ENCODE results near the gene ANGPTL1. TPM values are rescaled to one million over a fixed set of nuclear protein-coding genes. Genes with fewer than 3 reads are reported as not detected.

The ANGPTL1 gene
- total and polyA plus RNA-seq, 2 of the 13 experiments (the other 11 are each of a cell fraction or from before 2014, with no cell fraction given): 2.9 to 9.3 TPM

DNA sequence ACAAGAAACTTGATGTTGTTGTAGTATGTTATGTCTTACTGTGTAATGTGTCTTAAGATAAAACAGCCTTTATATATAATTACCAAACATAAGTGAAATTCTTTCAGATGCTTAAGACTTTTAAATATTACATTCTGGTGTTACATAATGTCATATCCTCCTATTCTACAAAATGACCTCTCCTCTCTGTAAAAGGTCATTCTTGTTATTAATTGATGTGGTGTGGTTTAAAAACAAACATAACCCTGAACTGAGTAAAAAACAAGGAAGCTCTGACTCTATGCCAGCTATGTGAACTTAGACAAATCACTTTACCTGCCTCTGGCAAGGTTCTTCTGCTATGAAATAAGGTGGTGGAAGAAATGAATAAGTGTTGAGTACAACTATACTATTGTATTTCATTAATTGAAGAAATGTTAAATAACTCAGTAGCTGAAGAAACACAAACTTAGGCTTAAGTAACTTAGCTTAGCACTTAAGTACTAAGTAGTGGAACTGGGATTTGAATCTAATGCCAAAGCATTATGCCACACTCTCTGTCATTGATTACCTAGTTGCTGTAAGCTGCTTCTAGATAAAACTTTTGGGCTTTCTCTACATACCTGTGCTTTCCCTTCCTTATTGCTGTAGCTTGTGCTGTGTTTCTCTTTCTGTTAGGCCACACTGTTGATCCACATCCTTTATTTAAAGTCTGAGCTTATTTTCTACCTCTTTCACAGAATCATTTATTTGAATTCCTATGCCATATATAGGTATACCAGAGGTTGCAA lies 859 bp upstream of the ANGPTL1 start (continued):
- TF ChIP-seq, protein P1, sequence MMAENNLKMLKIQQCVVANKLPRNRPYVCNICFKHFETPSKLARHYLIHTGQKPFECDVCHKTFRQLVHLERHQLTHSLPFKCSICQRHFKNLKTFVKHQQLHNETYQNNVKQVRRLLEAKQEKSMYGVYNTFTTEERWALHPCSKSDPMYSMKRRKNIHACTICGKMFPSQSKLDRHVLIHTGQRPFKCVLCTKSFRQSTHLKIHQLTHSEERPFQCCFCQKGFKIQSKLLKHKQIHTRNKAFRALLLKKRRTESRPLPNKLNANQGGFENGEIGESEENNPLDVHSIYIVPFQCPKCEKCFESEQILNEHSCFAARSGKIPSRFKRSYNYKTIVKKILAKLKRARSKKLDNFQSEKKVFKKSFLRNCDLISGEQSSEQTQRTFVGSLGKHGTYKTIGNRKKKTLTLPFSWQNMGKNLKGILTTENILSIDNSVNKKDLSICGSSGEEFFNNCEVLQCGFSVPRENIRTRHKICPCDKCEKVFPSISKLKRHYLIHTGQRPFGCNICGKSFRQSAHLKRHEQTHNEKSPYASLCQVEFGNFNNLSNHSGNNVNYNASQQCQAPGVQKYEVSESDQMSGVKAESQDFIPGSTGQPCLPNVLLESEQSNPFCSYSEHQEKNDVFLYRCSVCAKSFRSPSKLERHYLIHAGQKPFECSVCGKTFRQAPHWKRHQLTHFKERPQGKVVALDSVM (CRISPR knock-in tag; IDR thresholded peaks at IDR 0.05): no peak
- TF ChIP-seq MXD4 (CRISPR knock-in tag; IDR thresholded peaks at IDR 0.05) (no peak), MYC (CRISPR knock-in tag; IDR thresholded peaks at IDR 0.05; ENCODE audit: borderline replicate concordance) (no peak), ZKSCAN8 (CRISPR knock-in tag; IDR thresholded peaks at IDR 0.05; ENCODE audit: borderline replicate concordance) (no peak), HOXA9 (CRISPR knock-in tag; IDR thresholded peaks at IDR 0.05; ENCODE audit: borderline replicate concordance) (no peak), KAT8 (CRISPR knock-in tag; IDR thresholded peaks at IDR 0.05) (no peak), ZBTB4 (CRISPR knock-in tag; IDR thresholded peaks at IDR 0.05; ENCODE audit: borderline replicate concordance) (no peak), PRDM15 (CRISPR knock-in tag; IDR thresholded peaks at IDR 0.05) (no peak), ZNF296 (CRISPR knock-in tag; conservative IDR thresholded peaks at IDR 0.05) (no peak), ZHX1 (CRISPR knock-in tag; IDR thresholded peaks at IDR 0.05; ENCODE audit: low read depth) (no peak), ESRRA (CRISPR knock-in tag; IDR thresholded peaks at IDR 0.05; ENCODE audit: low read depth) (0 out of 2 replicates have a peak, but pooled peaks have one; percentile 26), RFXANK (CRISPR knock-in tag; IDR thresholded peaks at IDR 0.05) (no peak), NR2F6 (IDR thresholded peaks at IDR 0.05) (peak; percentile 82), NR2F6 (CRISPR knock-in tag; IDR thresholded peaks at IDR 0.05) (peak; percentile 79), ZNF761 (CRISPR knock-in tag; conservative IDR thresholded peaks at IDR 0.05) (no peak), GFI1 (CRISPR knock-in tag; IDR thresholded peaks at IDR 0.05; ENCODE audit: borderline replicate concordance) (no peak), U2AF2 (IDR thresholded peaks at IDR 0.05; ENCODE audit: low read depth, low read length) (no peak)
